Cerebellar nuclear complex (tissue), 1 donor: Measurements from ENCODE around the gene LTV1.
"Not testable (repeated sequence)": the region's sequence is repeated elsewhere in the genome, so short reads cannot be mapped to it uniquely, and the experiment has no call there.

ENCODE experiments used
- DNase-seq, 2 experiments: peaks; one replicate each; lab custom pipeline; 2025; lab: John Stamatoyannopoulos, UW

Gene LTV1

GRCh38 chr6:143842902-143843676, at the start of gene LTV1:
LTV1 (plus strand) TSS chr6:143843338; CDS start chr6:143843478, 140 bp downstream.
- peak; percentile 62 to 92 for DNase-seq

DNA sequence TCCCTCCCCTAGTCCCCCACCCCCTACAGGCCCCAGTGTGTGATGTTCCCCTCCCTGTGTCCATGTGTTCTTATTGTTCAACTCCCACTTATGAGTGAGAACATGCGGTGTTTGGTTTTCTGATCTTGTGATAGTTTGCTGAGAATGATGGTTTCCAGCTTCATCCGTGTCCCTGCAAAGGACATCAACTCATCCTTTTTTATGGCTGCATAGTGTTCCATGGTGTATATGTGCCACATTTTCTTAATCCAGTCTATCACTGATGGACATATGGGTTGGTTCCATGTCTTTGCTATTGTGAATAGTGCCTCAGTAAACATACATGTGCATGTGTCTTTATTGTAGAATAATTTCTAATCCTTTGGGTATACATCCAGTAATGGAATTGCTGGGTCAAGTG, 46.6 kb upstream of the LTV1 start:
- not testable (repeated sequence) for DNase-seq

- DNase-seq, result not testable (repeated sequence)
Measured at GRCh38 chr6:143798487-143798886, 44.7 kb upstream of the LTV1 start.

DNA sequence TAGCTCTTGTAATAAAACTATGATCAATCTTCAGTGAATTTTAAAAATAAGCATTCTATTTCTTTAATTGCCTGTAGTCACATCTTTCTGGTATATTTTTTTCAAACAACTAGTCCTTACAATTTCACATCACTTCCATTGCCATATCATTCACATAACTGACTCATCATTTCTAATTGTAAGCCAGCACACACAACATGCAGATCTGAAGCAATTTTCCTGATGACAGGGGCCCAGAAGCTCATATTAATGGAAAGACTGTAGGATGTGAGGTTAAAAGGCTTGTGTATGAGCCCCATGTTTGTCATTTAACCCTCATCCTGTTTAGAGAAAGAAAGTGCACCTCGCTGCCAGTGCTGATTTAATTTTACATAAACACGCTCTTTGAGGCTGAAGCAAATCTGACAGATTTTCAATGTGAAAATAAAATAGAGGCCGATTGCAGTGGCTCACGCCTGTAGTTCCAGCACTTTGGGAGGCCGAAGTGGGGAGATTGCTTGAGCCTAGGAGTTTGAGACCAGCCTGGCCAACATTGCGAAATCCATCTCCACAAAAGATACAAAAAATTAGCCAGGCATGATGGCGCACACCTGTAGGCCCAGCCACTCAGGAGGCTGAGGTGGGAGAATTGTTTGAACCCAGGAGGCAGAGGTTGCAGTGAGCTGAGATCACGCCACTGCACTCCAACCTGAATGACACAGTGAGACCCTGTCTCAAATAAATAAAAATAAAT, 40.1 kb upstream of the LTV1 start:
- DNase-seq, result no peak

- DNase-seq, result no peak
Measured at GRCh38 chr6:143803769-143804568, 39.2 kb upstream of the LTV1 start.

GRCh38 chr6:143804835-143805239, 38.3 kb upstream of the LTV1 start:
- DNase-seq, result no peak

GRCh38 chr6:143806282-143807102, 36.6 kb upstream of the LTV1 start:
- DNase-seq, result no peak

GRCh38 chr6:143807103-143807772, 35.9 kb upstream of the LTV1 start:
- no peak for DNase-seq

GRCh38 chr6:143810745-143811144, 32.4 kb upstream of the LTV1 start:
- DNase-seq, result no peak

GRCh38 chr6:143811501-143812157, 31.5 kb upstream of the LTV1 start:
- DNase-seq, result no peak

GRCh38 chr6:143817621-143818020, 25.5 kb upstream of the LTV1 start:
- DNase-seq, result no peak

DNA sequence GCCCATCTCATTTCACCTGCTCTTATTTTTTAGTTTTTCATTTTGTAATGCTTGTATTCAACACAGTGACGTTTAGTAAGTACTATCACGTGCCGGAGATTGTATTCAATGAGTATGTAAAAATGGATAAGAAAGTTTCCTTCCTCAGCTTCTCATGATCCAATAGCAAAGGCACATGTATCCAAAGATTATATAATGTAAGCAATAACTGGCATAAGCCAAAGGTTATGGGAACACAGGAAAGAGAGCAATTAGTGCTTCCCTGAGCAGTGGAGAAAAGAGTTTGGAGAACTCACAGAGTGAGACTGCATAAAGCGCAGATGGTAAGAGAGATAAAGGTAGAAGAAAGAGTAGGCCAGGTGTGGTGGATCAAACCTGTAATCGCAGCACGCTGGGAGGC, 21.8 kb upstream of the LTV1 start:
- DNase-seq, result no peak

DNA sequence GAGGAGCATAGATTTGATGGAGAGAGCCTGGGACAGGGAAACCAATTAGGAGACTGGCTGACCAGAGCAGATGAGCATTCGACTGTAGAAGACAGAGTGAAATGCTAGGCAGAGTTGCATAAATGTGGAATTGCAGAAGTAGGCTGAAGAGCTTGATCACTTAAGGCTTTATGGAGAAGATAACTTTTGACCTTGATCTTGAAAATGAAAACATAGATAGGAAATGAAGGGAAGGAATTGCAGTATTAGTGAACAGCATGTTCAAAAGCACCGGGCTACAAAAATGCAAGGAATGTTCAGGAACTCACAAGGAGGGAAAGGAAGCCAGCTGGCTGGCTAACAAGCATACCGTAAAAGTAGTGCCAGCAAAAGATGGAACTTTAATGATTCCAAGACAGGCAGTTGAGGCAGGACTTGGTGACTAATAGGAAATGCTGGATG, 20.5 kb upstream of the LTV1 start:
- no peak for DNase-seq

- no peak for DNase-seq
Measured at GRCh38 chr6:143823548-143823947, 19.6 kb upstream of the LTV1 start.

GRCh38 chr6:143828572-143828971, 14.6 kb upstream of the LTV1 start:
- DNase-seq, result no peak

GRCh38 chr6:143836150-143836549, 7.0 kb upstream of the LTV1 start:
- DNase-seq, result no peak

DNA sequence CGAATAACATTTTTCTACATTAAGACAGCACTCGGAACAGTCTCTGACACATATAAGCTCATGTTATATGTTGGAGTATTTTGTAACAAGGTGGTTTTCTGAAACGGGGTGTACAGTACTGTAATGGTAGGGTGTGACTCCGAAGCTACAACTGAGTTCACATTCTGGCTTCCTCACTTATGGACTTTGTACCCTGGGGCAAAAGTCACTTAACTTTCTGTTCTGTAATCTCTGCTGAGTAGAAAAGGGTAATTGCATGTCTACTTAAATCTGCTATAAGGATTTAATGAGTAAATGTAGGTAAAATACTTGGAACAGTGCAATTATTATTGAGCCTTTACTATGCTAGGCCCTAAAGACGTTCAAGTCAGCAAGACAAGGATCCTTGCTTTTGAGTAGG, 4.7 kb upstream of the LTV1 start:
- no peak for DNase-seq

GRCh38 chr6:143839196-143839595, 3.9 kb upstream of the LTV1 start:
- DNase-seq, result no peak

DNA sequence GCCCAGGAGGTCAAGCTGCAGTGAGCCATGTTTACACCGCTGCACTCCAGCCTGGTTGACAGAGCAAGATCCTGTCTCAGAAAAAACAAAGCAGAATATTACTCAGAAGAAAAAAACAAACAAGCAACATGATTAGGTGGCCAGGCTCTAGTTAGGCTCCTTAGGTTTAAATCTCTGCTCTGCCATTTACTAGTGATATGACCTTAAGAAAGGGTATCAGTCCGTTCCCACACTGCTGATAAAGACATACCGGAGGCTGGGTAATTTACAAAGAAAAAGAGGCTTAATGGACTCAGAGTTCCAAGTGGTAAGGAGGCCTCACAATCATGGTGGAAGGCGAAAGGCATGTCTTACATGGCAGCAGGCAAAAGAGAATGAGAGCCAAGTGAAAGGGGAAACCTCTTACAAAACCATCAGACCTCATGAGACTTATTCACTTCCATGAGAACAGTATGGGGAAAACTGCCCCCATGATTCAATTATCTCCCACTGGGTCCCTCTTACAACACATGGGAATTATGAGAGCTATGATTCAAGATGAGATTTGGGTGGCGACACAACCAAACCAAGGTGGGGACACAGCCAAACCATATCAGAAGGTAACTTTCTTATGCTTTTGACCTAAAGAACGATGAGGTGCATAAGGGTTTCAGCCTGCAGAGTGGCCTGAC, 2.4 kb upstream of the LTV1 start:
- DNase-seq, result no peak

DNA sequence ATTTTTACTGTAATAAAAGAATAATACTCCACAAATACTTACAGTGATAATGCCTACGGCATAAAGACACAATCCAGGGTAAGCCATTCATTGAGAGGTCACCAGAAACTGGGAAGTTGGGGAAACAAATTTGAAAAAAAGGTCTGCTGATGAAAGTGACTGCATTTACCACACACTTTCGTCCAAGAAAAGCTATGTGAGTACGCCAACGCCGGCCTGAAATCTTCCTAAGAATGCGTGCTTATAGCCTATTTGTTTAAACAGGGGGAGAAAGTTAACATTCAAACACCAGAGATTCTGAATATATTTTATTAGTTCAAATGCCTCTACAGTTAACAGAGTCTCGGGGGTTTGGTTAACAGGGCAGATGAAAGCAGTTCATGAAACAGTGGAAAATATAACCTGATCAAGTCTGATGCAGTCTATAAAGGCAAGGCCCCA, 657 bp upstream of the LTV1 start:
- DNase-seq, result no peak
